PC-3 (cell line): ENCODE data around the gene MTCL1.

ENCODE experiments used
- EZH2 ChIP-seq: fragments of 300-600 bp; sonication (generic); IDR thresholded peaks from one replicate; pipeline ENCODE4 v1.6.1; 2017; ENCODE audit warnings: antibody characterized with exemption, mild to moderate bottlenecking, low read length; ENCODE audit not compliant: unreplicated experiment
- TF ChIP-seq, protein P1 (sequence below): fragments of 300-600 bp; sonication (generic); conservative IDR thresholded peaks from 2 replicates; pipeline ENCODE4 v1.5.1; 2017; ENCODE audit warnings: antibody characterized with exemption, low read depth, mild to moderate bottlenecking, low read length

- TF ChIP-seq, protein P1, sequence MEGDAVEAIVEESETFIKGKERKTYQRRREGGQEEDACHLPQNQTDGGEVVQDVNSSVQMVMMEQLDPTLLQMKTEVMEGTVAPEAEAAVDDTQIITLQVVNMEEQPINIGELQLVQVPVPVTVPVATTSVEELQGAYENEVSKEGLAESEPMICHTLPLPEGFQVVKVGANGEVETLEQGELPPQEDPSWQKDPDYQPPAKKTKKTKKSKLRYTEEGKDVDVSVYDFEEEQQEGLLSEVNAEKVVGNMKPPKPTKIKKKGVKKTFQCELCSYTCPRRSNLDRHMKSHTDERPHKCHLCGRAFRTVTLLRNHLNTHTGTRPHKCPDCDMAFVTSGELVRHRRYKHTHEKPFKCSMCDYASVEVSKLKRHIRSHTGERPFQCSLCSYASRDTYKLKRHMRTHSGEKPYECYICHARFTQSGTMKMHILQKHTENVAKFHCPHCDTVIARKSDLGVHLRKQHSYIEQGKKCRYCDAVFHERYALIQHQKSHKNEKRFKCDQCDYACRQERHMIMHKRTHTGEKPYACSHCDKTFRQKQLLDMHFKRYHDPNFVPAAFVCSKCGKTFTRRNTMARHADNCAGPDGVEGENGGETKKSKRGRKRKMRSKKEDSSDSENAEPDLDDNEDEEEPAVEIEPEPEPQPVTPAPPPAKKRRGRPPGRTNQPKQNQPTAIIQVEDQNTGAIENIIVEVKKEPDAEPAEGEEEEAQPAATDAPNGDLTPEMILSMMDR = no peak
- TF ChIP-seq EZH2 = no peak
These were observed 116.2 kb downstream of the MTCL1 start for GRCh38 chr18:8821531-8821930.
